Hindlimb muscle (tissue), 1 donor: ENCODE measurements around the gene BAZ1A. TPM values are rescaled to one million over a fixed set of nuclear protein-coding genes. Genes with fewer than 3 reads are reported as not detected.

Source experiments
- DNase-seq: peaks from one replicate; pipeline ENCODE4 v3.0.0-alpha.2; 2013
- polyA plus RNA-seq: library from polyadenylated mRNA; unstranded; fragments of 120-200 nt; gene quantifications from one replicate; pipeline ENCODE4 v1.2.1, GENCODE V29; 2013; ENCODE audit not compliant: insufficient read length

Gene BAZ1A, protein sequence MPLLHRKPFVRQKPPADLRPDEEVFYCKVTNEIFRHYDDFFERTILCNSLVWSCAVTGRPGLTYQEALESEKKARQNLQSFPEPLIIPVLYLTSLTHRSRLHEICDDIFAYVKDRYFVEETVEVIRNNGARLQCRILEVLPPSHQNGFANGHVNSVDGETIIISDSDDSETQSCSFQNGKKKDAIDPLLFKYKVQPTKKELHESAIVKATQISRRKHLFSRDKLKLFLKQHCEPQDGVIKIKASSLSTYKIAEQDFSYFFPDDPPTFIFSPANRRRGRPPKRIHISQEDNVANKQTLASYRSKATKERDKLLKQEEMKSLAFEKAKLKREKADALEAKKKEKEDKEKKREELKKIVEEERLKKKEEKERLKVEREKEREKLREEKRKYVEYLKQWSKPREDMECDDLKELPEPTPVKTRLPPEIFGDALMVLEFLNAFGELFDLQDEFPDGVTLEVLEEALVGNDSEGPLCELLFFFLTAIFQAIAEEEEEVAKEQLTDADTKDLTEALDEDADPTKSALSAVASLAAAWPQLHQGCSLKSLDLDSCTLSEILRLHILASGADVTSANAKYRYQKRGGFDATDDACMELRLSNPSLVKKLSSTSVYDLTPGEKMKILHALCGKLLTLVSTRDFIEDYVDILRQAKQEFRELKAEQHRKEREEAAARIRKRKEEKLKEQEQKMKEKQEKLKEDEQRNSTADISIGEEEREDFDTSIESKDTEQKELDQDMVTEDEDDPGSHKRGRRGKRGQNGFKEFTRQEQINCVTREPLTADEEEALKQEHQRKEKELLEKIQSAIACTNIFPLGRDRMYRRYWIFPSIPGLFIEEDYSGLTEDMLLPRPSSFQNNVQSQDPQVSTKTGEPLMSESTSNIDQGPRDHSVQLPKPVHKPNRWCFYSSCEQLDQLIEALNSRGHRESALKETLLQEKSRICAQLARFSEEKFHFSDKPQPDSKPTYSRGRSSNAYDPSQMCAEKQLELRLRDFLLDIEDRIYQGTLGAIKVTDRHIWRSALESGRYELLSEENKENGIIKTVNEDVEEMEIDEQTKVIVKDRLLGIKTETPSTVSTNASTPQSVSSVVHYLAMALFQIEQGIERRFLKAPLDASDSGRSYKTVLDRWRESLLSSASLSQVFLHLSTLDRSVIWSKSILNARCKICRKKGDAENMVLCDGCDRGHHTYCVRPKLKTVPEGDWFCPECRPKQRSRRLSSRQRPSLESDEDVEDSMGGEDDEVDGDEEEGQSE (N-terminal part only)
- polyA plus RNA-seq: 20.3 TPM

DNA sequence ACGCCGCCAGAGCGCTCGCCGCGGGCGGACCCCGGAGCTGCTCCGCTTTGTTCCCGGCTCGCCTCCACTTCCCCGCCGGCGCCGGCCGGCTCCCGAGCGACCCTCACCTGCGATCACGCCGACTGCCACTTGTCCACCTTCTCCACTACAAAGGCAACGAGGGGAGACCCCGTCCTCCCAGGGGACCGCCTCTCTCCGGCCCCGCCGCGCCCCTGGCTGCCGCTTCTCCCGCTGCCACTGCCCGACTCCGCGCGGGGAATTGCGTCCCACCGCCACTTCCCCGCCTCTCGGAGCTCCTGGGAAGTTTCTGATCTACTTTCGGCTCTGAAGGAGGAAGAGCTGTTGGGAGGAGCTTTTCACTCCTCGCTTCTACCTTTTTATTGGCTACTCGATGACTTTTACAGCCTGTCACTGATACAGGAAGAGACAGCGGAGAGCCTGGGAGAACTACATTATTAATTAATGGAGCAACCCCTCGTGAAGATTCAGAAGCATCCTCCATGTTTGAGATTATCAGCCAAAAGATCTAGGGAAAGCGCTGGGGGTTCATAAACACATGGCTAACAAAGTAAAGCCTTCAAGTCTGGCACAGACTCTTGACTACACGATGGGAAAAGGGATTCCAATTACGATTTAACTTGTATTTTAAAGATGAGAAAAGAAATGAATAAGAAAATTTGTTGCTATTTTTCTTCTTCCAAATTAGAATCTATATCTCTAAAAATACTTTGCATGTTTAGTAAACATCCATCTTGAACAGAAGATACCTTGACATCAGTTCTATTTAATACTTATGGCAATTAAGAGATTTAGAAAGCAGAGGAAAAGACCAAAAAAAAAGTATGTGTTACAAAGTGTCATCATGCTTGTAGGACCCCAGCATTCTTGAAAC lies at the start of gene BAZ1A:
BAZ1A (minus strand) TSS at position 330 of the 892 bp plus-strand sequence. CDS start 756 bp downstream, outside the sequence.
- peak; percentile 64 for DNase-seq

DNA sequence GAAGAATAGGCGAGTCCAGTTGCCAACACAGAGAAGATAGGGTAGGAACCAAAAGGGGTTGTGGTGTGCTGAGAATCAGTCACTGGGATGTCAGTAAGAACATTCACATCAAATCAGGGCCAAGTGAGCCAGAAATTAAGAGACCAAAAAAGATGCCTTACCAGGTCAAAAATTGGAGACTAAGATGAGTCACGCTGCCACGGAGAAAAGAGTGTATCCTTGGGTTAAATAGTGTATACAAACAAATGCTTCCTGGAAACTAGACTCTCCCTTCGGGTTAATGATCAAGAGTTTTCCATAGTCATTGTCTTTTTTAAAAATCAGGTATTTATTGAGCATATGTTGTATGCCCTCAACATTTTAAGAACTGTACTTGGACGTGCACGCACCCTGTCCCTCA lies 45.2 kb upstream of the BAZ1A start:
- no peak for DNase-seq

DNA sequence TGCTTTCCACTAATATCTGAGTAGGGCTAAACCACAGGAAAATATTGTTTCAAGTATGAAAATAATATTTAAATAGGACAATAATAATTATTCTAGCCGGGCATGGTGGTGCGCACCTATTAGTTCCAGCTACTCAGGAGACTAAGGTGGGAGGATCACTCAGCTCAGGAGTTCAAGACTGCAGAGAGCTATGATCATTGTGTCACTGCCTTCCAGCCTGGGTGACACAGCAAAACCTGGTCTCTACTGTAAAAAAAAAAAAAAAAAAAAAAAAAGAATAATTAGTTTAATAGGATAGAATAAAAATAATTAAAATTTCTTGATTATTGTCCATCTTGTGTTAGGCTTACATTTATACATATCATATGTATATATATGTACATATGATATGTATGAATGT lies 38.5 kb upstream of the BAZ1A start:
- DNase-seq: no peak

DNA sequence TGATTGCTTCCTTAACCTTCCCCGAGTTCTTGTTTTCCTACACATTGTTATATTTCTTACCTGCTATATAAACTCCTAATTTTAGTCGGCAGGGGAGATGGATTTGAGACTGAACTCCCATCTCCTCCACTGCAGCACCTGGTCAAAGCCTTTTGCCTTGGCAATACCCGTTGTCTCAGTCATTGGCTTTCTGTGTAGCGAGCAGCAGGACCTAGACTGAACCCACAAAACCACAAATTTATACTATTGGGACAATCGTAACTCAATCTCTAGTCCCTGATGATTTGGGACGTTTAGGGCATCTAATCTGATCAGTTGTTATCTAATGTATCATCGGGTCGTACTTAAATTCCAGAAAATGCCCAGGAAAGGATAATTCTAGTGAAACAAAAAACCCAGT lies 37.8 kb upstream of the BAZ1A start:
- no peak for DNase-seq

DNA sequence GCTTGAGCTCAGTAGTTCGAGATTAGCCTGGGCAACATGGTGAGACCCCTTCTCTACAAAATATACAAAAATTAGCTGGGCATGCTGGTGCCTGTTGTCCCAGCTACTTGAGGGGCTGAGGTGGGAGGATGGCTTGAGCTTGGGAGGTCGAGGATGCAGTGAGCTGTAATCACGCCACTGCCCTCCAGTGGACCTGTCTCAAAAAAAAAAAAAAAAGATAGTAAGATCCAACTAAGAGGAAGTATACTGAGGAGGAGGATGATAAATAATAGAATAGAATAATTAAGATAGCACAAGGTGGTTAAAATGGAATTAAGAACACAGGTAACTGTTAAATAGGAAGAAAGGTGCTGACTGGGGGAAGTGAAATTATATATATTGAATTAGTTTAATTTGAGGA lies 37.0 kb upstream of the BAZ1A start:
- DNase-seq: no peak

DNA sequence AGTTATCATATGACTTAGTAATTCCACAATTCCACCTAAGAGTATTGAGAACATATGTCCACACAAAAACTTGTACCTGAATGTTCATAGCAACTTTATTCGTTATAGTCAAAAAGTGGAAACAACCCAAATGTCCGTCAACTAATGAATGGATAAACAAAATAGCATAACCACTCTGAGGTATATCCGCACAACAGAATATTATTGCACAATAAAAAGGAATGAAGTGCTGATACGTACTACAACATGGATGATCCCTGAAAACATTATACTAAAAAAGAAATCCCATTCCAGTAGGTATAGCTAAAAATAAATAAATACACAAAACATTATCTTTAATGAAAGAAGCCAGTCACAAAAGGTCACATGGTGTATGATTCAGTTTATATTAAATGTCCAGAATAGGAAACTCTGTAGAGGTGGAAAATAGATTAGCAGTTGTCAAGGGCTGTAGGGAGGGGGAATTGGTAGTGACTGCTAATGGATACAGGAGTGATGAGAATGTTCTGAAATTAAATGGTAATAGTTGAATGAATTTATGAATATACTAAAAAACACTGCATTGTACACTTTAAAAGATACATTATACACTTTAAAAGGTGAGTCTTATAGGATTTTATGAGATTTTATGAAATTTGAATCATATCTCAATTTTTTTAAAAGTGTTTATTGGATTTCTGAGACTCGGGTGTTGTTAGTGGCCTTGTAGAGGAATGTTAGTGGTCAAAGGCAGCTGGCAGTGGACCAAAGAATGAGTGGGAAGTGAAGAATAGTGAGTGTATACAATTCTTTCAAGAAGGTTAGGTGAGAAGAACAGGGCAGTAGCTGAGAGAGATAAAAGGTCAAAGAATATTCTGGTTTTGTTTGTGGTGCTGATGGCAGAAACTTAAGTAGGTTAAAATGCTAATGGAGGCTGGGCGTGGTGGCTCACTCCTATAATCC lies 36.3 kb upstream of the BAZ1A start:
- DNase-seq: no peak

DNA sequence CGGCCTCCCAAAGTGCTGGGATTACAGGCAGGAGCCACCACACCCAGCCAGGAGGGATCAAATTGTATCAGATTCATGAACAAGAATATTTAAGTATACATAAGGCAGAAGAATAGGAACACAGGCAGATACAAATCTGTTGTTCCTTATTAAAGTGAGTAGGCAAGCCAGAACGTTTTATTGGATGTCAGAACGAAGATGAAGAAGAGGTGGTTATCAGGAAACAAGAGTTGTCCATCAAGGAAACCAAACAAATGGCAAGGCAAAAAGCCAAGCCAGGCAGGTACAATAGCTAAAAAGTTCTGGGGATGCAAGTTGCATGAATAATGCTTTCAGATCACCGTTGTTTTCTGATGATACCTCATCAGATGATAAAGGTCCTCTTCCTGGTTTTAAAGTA lies 31.1 kb upstream of the BAZ1A start:
- no peak for DNase-seq

DNA sequence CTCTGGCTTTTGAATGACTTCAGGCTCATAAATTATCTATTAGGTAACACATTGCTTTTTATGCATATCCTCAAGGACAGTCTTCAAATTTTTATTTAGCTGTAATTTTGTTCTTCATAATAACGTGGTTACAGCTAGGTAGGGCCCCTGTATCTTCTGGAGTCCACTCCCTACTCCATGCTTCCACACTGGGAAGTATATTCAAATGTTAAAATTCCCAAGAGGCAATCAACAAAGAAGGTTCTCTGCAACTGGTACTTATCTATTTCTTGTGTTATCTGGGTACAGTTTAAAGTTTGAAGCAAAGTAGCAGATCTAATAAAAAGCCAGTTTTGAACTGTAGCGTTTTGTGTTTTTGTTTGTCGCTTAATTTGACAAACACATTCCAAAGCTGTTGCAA lies 20.1 kb upstream of the BAZ1A start:
- no peak for DNase-seq

DNA sequence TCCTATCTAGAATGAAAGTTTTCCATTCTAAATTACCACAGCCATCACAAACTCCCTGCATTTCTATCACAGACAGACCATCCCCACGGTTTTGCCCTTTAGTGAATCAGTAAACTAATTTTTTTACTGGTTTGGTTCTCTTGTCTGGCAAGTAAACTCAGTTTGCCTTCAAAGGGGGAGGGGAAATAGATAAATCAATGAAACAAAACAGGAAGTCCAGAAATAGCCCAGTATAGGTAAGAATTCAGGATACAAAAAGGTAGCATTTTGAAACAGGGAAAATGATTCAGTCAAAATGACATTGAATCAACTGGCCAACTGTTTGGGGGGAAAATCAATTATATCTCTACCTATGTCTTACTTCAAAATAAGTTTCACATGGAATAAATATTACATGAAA lies 15.8 kb upstream of the BAZ1A start:
- DNase-seq: no peak

DNA sequence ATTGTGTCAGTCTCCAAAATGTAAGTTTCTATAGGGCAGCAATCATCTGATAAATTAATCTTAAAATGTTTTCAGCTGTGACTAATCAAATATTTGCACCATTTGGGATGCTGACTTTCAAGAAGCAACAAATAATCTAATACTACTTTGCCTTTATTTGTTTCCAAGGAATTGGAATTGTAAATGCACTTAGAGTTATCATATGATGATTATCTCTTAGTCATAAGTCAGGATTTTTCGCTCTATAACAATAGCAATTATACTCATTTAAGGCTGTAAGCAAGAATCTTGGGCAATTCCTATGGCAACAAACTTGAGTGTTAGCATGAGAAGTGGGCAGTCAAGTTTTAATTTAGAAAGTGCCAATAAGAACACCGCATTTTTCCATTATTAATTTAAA lies 13.0 kb upstream of the BAZ1A start:
- no peak for DNase-seq

DNA sequence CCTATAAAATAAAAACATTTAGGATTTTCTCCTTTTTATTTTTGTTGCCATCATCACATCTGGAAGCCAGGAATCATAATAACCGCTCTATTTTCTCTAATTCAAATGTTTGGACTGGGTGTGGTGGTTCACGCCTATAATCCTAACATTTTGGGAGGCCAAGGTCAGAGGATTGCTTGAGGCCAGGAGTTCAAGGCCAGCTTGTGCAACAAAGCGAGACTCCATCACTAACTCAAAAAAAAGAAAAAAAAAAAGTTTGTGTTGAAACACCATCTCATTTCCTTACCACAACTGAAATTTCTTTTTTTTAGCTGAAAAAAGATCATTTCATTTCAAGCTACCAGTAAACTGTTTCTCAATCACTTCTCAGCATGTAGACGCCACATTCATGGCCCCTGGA lies 8.8 kb upstream of the BAZ1A start:
- no peak for DNase-seq

DNA sequence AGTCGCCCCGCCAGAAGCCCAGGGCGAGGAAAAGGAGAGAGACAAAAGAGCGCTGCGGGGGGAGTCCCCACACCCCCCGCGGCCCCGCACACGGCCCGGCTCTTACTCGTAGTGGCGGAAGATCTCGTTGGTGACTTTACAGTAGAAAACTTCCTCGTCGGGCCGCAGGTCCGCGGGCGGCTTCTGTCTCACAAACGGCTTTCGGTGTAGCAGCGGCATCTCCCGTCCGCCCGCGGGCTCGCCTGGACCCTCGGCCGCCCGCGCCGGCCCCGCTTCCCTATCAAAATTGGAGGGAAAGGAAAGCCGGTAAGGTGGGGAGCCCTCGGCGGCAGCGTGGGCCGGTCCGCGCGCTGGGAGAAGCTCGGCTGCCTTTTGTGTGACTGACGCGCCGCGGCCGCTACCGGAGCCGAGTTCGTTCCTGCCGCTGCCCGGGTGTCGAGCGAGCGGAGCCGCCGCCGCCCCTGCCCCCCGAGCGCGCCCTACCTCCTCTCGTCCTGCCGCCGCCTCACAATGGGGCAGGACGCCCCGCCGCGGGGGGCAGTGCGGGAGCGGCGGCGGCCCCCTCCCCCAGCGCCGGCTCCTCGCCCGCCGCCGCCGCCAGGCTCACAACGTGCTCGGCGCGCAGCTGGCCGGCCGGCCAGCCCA lies 652 bp downstream of the BAZ1A start:
- DNase-seq: peak; percentile 56

DNA sequence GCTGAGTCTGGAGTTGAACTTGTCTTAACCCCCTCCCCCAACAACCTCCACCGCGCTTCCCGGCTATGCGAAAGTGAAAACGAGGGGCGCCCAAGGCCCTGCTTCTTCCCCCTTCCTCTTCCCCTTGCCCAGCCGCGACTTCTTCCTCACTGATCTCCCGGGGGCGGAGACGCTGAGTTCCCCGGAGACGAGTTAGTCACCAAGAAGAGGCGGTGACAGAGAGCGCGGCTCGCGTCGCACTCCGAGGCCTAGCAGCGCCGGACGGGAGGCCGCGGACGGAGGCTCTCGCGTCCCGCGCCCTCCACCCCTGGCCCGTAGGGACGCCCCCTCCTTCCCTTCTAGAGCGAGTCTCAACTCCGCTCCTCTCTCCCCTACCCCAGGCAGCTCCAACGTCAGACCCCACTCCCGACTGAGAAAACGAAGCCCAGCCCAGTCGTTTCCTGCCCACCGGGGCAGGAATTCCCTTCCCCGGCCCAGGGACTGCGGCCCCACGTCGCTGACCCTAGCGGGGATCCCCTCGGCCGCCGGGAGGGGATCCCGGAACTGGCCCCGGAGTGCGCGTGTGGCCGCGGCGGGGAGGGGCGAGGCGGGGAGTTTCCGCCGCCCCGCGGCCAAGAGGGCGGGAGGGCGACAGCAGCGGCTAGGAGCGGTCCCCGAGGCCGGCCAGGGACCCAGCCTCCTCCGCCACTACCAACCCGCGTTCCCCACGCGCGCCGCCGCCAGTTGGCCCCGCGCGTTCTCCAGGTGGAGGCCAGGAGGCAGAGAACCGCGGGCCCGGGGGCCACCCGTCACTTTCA lies 1.4 kb downstream of the BAZ1A start:
- DNase-seq: peak; percentile 81

DNA sequence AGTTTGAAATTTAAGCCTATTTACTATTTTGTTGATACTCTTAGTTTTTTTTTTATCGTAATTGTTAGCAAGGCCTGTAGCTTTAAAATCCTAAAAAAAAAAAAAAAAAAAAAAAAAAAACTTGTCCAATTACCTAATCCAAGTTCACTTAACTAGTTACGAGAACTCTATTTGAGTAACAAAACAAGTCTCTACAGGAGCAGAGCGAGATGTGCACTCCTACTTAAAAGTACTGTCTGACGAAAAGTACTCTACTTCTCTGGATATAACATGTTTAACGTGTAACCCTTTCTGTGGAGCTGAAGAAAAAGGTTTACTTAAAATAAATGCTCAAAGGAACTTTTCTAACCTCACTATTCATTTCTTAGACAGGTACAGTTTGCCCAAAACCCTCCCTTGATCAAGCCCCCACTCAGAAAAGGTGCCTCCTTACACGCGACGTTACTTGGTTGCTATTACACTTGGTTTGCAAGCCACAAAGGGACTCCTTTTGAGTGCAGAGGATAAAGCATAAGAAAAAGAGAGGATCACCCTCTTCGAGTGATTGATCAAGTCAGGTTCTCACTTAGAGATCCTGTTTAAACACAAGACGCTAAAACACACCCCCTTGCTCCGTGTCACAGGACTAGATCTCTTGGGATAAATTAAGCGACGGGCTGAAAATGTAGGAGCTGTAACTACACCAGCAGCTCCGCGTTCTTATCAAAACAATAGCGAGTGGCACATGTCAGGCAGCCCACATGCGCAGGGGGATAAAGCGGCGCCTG lies 2.2 kb downstream of the BAZ1A start:
- DNase-seq: peak; percentile 29

DNA sequence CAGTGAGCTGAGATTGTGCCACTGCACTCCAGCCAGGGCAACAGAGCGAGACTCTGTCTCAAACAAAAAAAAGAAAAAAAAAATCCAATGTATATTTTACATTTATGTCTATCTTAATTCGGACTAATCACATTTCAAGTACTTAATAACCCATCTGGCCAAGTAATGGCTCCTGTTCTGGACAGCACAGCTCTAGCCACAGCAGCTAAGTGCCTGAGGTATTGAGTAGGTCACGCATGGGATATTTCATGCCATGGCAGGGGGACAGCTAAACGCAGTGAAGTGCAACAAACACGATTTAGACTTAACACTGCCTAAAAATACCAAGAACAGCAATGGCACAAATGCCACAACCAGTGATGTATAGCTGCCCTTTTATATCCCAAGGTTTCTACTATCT lies 8.0 kb downstream of the BAZ1A start:
- no peak for DNase-seq

DNA sequence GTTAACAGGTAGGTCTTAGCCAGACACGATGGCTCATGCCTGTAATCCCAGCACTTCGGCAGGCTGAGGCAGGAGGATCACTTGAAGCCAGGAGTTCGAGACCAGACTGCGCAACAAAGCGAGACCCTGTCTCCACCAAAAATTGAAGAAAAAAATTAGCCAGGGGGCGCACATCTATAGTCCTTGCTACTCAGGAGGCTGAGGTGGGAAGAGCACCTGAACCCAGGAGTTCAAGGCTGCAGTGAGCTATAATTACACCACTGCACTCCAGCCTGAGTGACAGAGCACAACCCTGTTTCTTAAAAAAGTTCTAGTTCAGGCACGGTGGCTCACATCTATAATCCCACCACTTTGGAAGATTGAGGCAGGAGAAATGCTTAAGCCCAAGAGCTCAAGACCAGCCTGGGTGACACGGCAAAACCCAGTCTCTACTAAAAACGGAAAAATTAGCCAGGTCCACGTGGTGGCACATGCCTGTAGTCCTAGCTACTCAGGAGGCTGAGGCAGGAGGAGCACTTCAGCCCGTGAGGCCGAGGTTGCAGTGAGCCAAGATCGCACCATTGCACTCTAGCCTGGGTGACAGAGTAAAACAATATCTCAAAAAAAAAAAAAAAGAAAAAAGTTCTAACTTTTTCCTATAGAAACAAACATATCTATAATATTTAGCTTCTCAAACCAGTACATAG lies 9.1 kb downstream of the BAZ1A start:
- no peak for DNase-seq

DNA sequence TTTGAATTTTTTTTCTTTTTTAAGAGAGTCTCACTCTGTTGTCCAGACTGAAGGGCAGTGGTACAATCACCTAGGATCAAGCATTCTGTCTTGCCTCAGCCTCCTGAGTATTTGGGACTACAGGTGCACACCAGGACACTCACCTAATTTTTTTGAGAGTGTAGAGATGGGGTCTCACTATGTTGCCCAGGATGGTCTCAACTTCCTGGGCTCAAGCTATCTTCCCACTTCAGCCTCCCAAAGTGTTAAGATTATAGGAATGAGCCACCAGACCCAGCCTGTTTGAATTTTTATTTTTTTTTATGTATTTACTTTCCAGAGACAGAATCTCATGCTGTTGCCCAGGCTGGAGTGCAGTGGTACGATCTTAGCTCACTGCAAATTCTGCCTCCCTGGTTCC lies 11.3 kb downstream of the BAZ1A start:
- DNase-seq: no peak

DNA sequence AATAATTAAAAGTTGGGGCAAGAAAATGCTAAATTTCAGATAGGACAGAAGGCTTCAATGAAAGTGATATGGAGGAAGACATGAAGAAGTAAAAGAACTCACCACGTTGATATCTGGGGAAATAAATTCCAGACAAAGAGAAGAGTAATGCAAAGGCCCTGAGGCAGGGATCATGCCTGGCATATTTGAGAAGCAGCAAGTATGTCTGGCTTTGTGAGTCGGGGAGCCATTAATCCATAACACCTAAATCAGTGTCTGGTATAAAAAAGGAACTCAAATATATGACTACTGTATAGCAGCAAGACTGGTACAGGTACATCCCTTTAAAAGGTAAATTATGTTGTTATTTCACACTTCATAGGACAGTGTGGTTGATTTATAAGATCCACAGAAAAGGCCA lies 16.4 kb downstream of the BAZ1A start:
- DNase-seq: no peak
